ENCODE data around the gene FAM78B.

The FAM78B gene

GRCh38 chr1:166066107-166066506 lies 100.7 kb downstream of the FAM78B start:
- Histone ChIP-seq H3K36me3 (ENCODE audit: control insufficient read depth, insufficient read depth, low read length) (no peaks in the 10 kb centered on the region), H3K4me3 (ENCODE audit: low read depth, low read length) (no peak overlapping the region), H3K9me3 (ENCODE audit: control insufficient read depth, insufficient read depth, low read length) (no peaks in the 10 kb centered on the region), H3K27ac (ENCODE audit: low read depth, low read length) (no peak overlapping the region), H3K4me1 (ENCODE audit: control insufficient read depth, insufficient read depth, low read length) (peaks cover 5% of the 10 kb centered on the region; the same call in 1 of the 2 replicates), H3K9ac (ENCODE audit: low read depth, low read length) (no peak overlapping the region), H3K27me3 (ENCODE audit: control insufficient read depth, insufficient read depth, low read length) (no peaks in the 10 kb centered on the region)

- Histone ChIP-seq H3K27me3 (ENCODE audit: control insufficient read depth, insufficient read depth, low read length) (no peaks in the 10 kb centered on the region), H3K36me3 (ENCODE audit: control insufficient read depth, insufficient read depth, low read length) (no peaks in the 10 kb centered on the region), H3K4me3 (ENCODE audit: low read depth, low read length) (no peak overlapping the region), H3K4me1 (ENCODE audit: control insufficient read depth, insufficient read depth, low read length) (peaks cover 5% of the 10 kb centered on the region; the same call in 1 of the 2 replicates), H3K9me3 (ENCODE audit: control insufficient read depth, insufficient read depth, low read length) (no peaks in the 10 kb centered on the region), H3K27ac (ENCODE audit: low read depth, low read length) (no peak overlapping the region), H3K9ac (ENCODE audit: low read depth, low read length) (no peak overlapping the region)
These were observed 101.8 kb downstream of the FAM78B start for GRCh38 chr1:166064951-166065350.

- Histone ChIP-seq H3K4me3 (ENCODE audit: low read depth, low read length) (no peak overlapping the region), H3K36me3 (ENCODE audit: control insufficient read depth, insufficient read depth, low read length) (no peaks in the 10 kb centered on the region), H3K9ac (ENCODE audit: low read depth, low read length) (no peak overlapping the region), H3K9me3 (ENCODE audit: control insufficient read depth, insufficient read depth, low read length) (no peaks in the 10 kb centered on the region), H3K27me3 (ENCODE audit: control insufficient read depth, insufficient read depth, low read length) (no peaks in the 10 kb centered on the region), H3K27ac (ENCODE audit: low read depth, low read length) (no peak overlapping the region), H3K4me1 (ENCODE audit: control insufficient read depth, insufficient read depth, low read length) (peaks cover 5% of the 10 kb centered on the region; the same call in 1 of the 2 replicates)
These were observed 102.4 kb downstream of the FAM78B start for GRCh38 chr1:166064313-166064926.

GRCh38 chr1:166063701-166064100 lies 103.1 kb downstream of the FAM78B start:
- H3K9me3 ChIP-seq (ENCODE audit: control insufficient read depth, insufficient read depth, low read length): no peaks in the 10 kb centered on the region
- H3K4me3 ChIP-seq (ENCODE audit: low read depth, low read length): no peak overlapping the region
- H3K36me3 ChIP-seq (ENCODE audit: control insufficient read depth, insufficient read depth, low read length): no peaks in the 10 kb centered on the region
- no peak overlapping the region for H3K9ac ChIP-seq (ENCODE audit: low read depth, low read length)
- no peaks in the 10 kb centered on the region for H3K27me3 ChIP-seq (ENCODE audit: control insufficient read depth, insufficient read depth, low read length)
- H3K4me1 ChIP-seq (ENCODE audit: control insufficient read depth, insufficient read depth, low read length): peaks cover 5% of the 10 kb centered on the region; the same call in 1 of the 2 replicates
- H3K27ac ChIP-seq (ENCODE audit: low read depth, low read length): no peak overlapping the region

GRCh38 chr1:166062421-166063070 lies 104.3 kb downstream of the FAM78B start:
- H3K9me3 ChIP-seq (ENCODE audit: control insufficient read depth, insufficient read depth, low read length): no peaks in the 10 kb centered on the region
- no peak overlapping the region for H3K9ac ChIP-seq (ENCODE audit: low read depth, low read length)
- no peaks in the 10 kb centered on the region for H3K36me3 ChIP-seq (ENCODE audit: control insufficient read depth, insufficient read depth, low read length)
- no peak overlapping the region for H3K27ac ChIP-seq (ENCODE audit: low read depth, low read length)
- H3K4me1 ChIP-seq (ENCODE audit: control insufficient read depth, insufficient read depth, low read length): peaks cover 5% of the 10 kb centered on the region; the same call in 1 of the 2 replicates
- no peak overlapping the region for H3K4me3 ChIP-seq (ENCODE audit: low read depth, low read length)
- no peaks in the 10 kb centered on the region for H3K27me3 ChIP-seq (ENCODE audit: control insufficient read depth, insufficient read depth, low read length)

- no peaks in the 10 kb centered on the region for H3K36me3 ChIP-seq (ENCODE audit: control insufficient read depth, insufficient read depth, low read length)
- no peaks in the 10 kb centered on the region for H3K9me3 ChIP-seq (ENCODE audit: control insufficient read depth, insufficient read depth, low read length)
- no peak overlapping the region for H3K9ac ChIP-seq (ENCODE audit: low read depth, low read length)
- H3K4me1 ChIP-seq (ENCODE audit: control insufficient read depth, insufficient read depth, low read length): no peaks in the 10 kb centered on the region
- no peak overlapping the region for H3K4me3 ChIP-seq (ENCODE audit: low read depth, low read length)
- H3K27ac ChIP-seq (ENCODE audit: low read depth, low read length): no peak overlapping the region
- no peaks in the 10 kb centered on the region for H3K27me3 ChIP-seq (ENCODE audit: control insufficient read depth, insufficient read depth, low read length)
These were observed 109.2 kb downstream of the FAM78B start for GRCh38 chr1:166057650-166058049.

GRCh38 chr1:166053395-166053794 lies 113.4 kb downstream of the FAM78B start:
- no peak overlapping the region for H3K4me3 ChIP-seq (ENCODE audit: low read depth, low read length)
- no peak overlapping the region for H3K27ac ChIP-seq (ENCODE audit: low read depth, low read length)
- no peaks in the 10 kb centered on the region for H3K36me3 ChIP-seq (ENCODE audit: control insufficient read depth, insufficient read depth, low read length)
- no peak overlapping the region for H3K9ac ChIP-seq (ENCODE audit: low read depth, low read length)
- H3K9me3 ChIP-seq (ENCODE audit: control insufficient read depth, insufficient read depth, low read length): no peaks in the 10 kb centered on the region
- no peaks in the 10 kb centered on the region for H3K27me3 ChIP-seq (ENCODE audit: control insufficient read depth, insufficient read depth, low read length)
- H3K4me1 ChIP-seq (ENCODE audit: control insufficient read depth, insufficient read depth, low read length): no peaks in the 10 kb centered on the region

GRCh38 chr1:166040202-166040997 lies 126.4 kb downstream of the FAM78B start:
- H3K9ac ChIP-seq (ENCODE audit: low read depth, low read length): no peak overlapping the region
- no peaks in the 10 kb centered on the region for H3K27me3 ChIP-seq (ENCODE audit: control insufficient read depth, insufficient read depth, low read length)
- no peaks in the 10 kb centered on the region for H3K9me3 ChIP-seq (ENCODE audit: control insufficient read depth, insufficient read depth, low read length)
- no peak overlapping the region for H3K27ac ChIP-seq (ENCODE audit: low read depth, low read length)
- no peaks in the 10 kb centered on the region for H3K36me3 ChIP-seq (ENCODE audit: control insufficient read depth, insufficient read depth, low read length)
- H3K4me1 ChIP-seq (ENCODE audit: control insufficient read depth, insufficient read depth, low read length): peaks cover 7% of the 10 kb centered on the region; the same call in 1 of the 2 replicates
- no peak overlapping the region for H3K4me3 ChIP-seq (ENCODE audit: low read depth, low read length)

- no peak overlapping the region for H3K27ac ChIP-seq (ENCODE audit: low read depth, low read length)
- peaks cover 7% of the 10 kb centered on the region; the same call in 1 of the 2 replicates for H3K4me1 ChIP-seq (ENCODE audit: control insufficient read depth, insufficient read depth, low read length)
- H3K36me3 ChIP-seq (ENCODE audit: control insufficient read depth, insufficient read depth, low read length): no peaks in the 10 kb centered on the region
- no peaks in the 10 kb centered on the region for H3K9me3 ChIP-seq (ENCODE audit: control insufficient read depth, insufficient read depth, low read length)
- no peak overlapping the region for H3K9ac ChIP-seq (ENCODE audit: low read depth, low read length)
- H3K27me3 ChIP-seq (ENCODE audit: control insufficient read depth, insufficient read depth, low read length): no peaks in the 10 kb centered on the region
- no peak overlapping the region for H3K4me3 ChIP-seq (ENCODE audit: low read depth, low read length)
These were observed 127.2 kb downstream of the FAM78B start for GRCh38 chr1:166039436-166040201.

- H3K9ac ChIP-seq (ENCODE audit: low read depth, low read length): no peak overlapping the region
- no peaks in the 10 kb centered on the region for H3K27me3 ChIP-seq (ENCODE audit: control insufficient read depth, insufficient read depth, low read length)
- peaks cover 17% of the 10 kb centered on the region for H3K4me1 ChIP-seq (ENCODE audit: control insufficient read depth, insufficient read depth, low read length)
- no peaks in the 10 kb centered on the region for H3K36me3 ChIP-seq (ENCODE audit: control insufficient read depth, insufficient read depth, low read length)
- no peak overlapping the region for H3K4me3 ChIP-seq (ENCODE audit: low read depth, low read length)
- H3K9me3 ChIP-seq (ENCODE audit: control insufficient read depth, insufficient read depth, low read length): no peaks in the 10 kb centered on the region
- H3K27ac ChIP-seq (ENCODE audit: low read depth, low read length): no peak overlapping the region
These were observed 130.7 kb downstream of the FAM78B start for GRCh38 chr1:166036092-166036491.

Measured in HUES48 (cell line).